HEK293 (cell line): ENCODE results near the gene LIPJ.

Experiments
- CTCF ChIA-PET: fragments of 350-600 bp; formaldehyde crosslinking; extraction: SDS; loops from one replicate; lab custom pipeline; 2021; ENCODE audit warnings: antibody characterized with exemption; lab: Yijun Ruan, JAX
- POLR2A ChIA-PET: fragments of 300-600 bp; formaldehyde crosslinking; extraction: SDS; loops from one replicate; lab custom pipeline; 2020; ENCODE audit warnings: antibody characterized with exemption, inconsistent platforms; lab: Yijun Ruan, JAX
- H3K27ac ChIP-seq: fragments of 200-500 bp; sonication (Bioruptor generic); 2 replicates; pipeline ENCODE4 v1.5.1; 2014; ENCODE audit warnings: low read depth, low read length, control low read depth, inconsistent platforms; ENCODE audit errors: extremely low read depth
- H3K36me3 ChIP-seq, 2 experiments: fragments of 200-500 bp in 1 of 2; sonication (Bioruptor generic) in 1 of 2; 1 replicate in 1 of 2; 2 replicates in 1 of 2; pipeline ENCODE4 v1.5.1; 2014 to 2017; ENCODE audit warnings: inconsistent platforms in 2 of 2, low read length in 2 of 2; ENCODE audit not compliant: control insufficient read depth in 2 of 2, insufficient read depth in 1 of 2
- H3K4me1 ChIP-seq: fragments of 200-500 bp; sonication (Bioruptor generic); 2 replicates; pipeline ENCODE4 v1.5.1; 2014; ENCODE audit warnings: mild to moderate bottlenecking, low read length, inconsistent platforms; ENCODE audit not compliant: control insufficient read depth, insufficient read depth
- H3K4me3 ChIP-seq: 2 replicates; pipeline ENCODE4 v1.5.1; 2011; ENCODE audit warnings: low read depth, mild to moderate bottlenecking, control low read depth, low read length, moderate library complexity
- H3K9me3 ChIP-seq: fragments of 200-500 bp; sonication (Bioruptor generic); 2 replicates; pipeline ENCODE4 v1.5.1; 2014; ENCODE audit warnings: low read depth, low read length, inconsistent platforms; ENCODE audit not compliant: control insufficient read depth, insufficient read depth
- KLF16 ChIP-seq: fragments of 450-650 bp; formaldehyde crosslinking; IDR thresholded peaks from 2 replicates; pipeline ENCODE4 v1.5.1; 2017; ENCODE audit warnings: missing biosample characterization, missing genetic modification characterization
- KLF8 ChIP-seq: fragments of 450-650 bp; formaldehyde crosslinking; IDR thresholded peaks from 2 replicates; pipeline ENCODE4 v1.5.1; 2016; ENCODE audit warnings: missing biosample characterization, missing genetic modification characterization
- KLF9 ChIP-seq: fragments of 450-650 bp; formaldehyde crosslinking; IDR thresholded peaks from 2 replicates; pipeline ENCODE4 v1.5.1; 2016; ENCODE audit warnings: missing biosample characterization, missing genetic modification characterization, low read depth
- PATZ1 ChIP-seq: fragments of 450-650 bp; formaldehyde crosslinking; IDR thresholded peaks from 2 replicates; pipeline ENCODE4 v1.5.1; 2016; ENCODE audit warnings: missing biosample characterization, missing genetic modification characterization
- PRDM10 ChIP-seq: fragments of 450-650 bp; formaldehyde crosslinking; IDR thresholded peaks from 2 replicates; pipeline ENCODE4 v1.5.1; 2016; ENCODE audit warnings: missing biosample characterization, missing genetic modification characterization
- ZNF155 ChIP-seq: fragments of 450-650 bp; formaldehyde crosslinking; IDR thresholded peaks from 2 replicates; pipeline ENCODE4 v1.5.1; 2016; ENCODE audit warnings: missing biosample characterization, missing genetic modification characterization
- ZNF174 ChIP-seq: fragments of 450-650 bp; formaldehyde crosslinking; IDR thresholded peaks from 2 replicates; pipeline ENCODE4 v1.5.0; 2017; ENCODE audit warnings: missing biosample characterization, mild to moderate bottlenecking, missing genetic modification characterization
- ZNF18 ChIP-seq: fragments of 450-650 bp; formaldehyde crosslinking; IDR thresholded peaks from 2 replicates; pipeline ENCODE4 v1.5.1; 2016; ENCODE audit warnings: missing biosample characterization, missing genetic modification characterization
- ZNF501 ChIP-seq: fragments of 450-650 bp; formaldehyde crosslinking; IDR thresholded peaks from 2 replicates; pipeline ENCODE4 v1.5.1; 2016; ENCODE audit warnings: missing biosample characterization, missing genetic modification characterization
- ZNF580 ChIP-seq: fragments of 450-650 bp; formaldehyde crosslinking; IDR thresholded peaks from 2 replicates; pipeline ENCODE4 v1.5.1; 2016; ENCODE audit warnings: missing biosample characterization, missing genetic modification characterization
- ZNF610 ChIP-seq: fragments of 450-650 bp; formaldehyde crosslinking; IDR thresholded peaks from 2 replicates; pipeline ENCODE4 v1.5.1; 2016; ENCODE audit warnings: missing biosample characterization, missing genetic modification characterization, borderline replicate concordance
- ZNF654 ChIP-seq: fragments of 450-650 bp; formaldehyde crosslinking; IDR thresholded peaks from 2 replicates; pipeline ENCODE4 v1.5.1; 2016; ENCODE audit warnings: low read depth, missing biosample characterization, missing genetic modification characterization
- ZNF747 ChIP-seq: fragments of 450-650 bp; formaldehyde crosslinking; IDR thresholded peaks from 2 replicates; pipeline ENCODE4 v1.5.1; 2016; ENCODE audit warnings: missing biosample characterization, missing genetic modification characterization
- ZNF777 ChIP-seq: fragments of 450-650 bp; formaldehyde crosslinking; IDR thresholded peaks from 2 replicates; pipeline ENCODE4 v1.5.1; 2017; ENCODE audit warnings: missing biosample characterization, missing genetic modification characterization, borderline replicate concordance
- ZSCAN30 ChIP-seq: fragments of 450-650 bp; IDR thresholded peaks from 2 replicates; pipeline ENCODE4 v1.5.1; 2018; ENCODE audit warnings: missing biosample characterization, mild to moderate bottlenecking, missing genetic modification characterization, moderate library complexity

Gene LIPJ

GRCh38 chr10:88565072-88565471, 21.5 kb upstream of the LIPJ start:
- Histone ChIP-seq H3K27ac (no peak overlapping the region), H3K36me3 (no peaks in the 10 kb centered on the region), H3K4me1 (no peaks in the 10 kb centered on the region)
- CTCF ChIA-PET: interaction anchor here (0.5 to 4.7 kb wide), 38 partner anchors 9 to 745 kb away, joined by 3 to 34 read pairs (median 4); no protein-coding TSS in a partner anchor
- no peak for TF ChIP-seq ZNF580 (tag by site-specific recombination)
- no peak for TF ChIP-seq ZSCAN30 (tag by site-specific recombination)
- TF ChIP-seq ZNF654: peak; percentile 74
- TF ChIP-seq ZNF174: no peak
- no peak for TF ChIP-seq ZNF747
- TF ChIP-seq, all 188 proteins: peak for 1
- POLR2A ChIA-PET: no interaction called here
- Histone ChIP-seq H3K9me3 (no peaks in the 10 kb centered on the region), H3K4me3 (no peak overlapping the region)

GRCh38 chr10:88582411-88582805, 4.2 kb upstream of the LIPJ start:
- no peaks in the 10 kb centered on the region for H3K9me3 ChIP-seq
- TF ChIP-seq ZNF155 (tag by site-specific recombination): no peak
- no peak for TF ChIP-seq ZNF18 (tag by site-specific recombination)
- no peak for TF ChIP-seq PATZ1 (tag by site-specific recombination)
- no peak for TF ChIP-seq KLF16 (tag by site-specific recombination)
- TF ChIP-seq KLF9 (tag by site-specific recombination): no peak
- TF ChIP-seq ZNF610 (tag by site-specific recombination): no peak
- TF ChIP-seq PRDM10 (tag by site-specific recombination): no peak
- no peak for TF ChIP-seq KLF8 (tag by site-specific recombination)
- no peak for TF ChIP-seq ZNF777
- TF ChIP-seq ZNF501 (tag by site-specific recombination): no peak
- ChIA-PET POLR2A (no interaction called here), CTCF (interaction anchor here (0.6 to 1.3 kb wide), 2 partner anchors 10 to 228 kb away, joined by 3 to 6 read pairs; no protein-coding TSS in a partner anchor)
- no peak overlapping the region for H3K4me3 ChIP-seq
- H3K4me1 ChIP-seq: no peaks in the 10 kb centered on the region
- H3K36me3 ChIP-seq: no peaks in the 10 kb centered on the region
- H3K27ac ChIP-seq: no peak overlapping the region
